Activated CD8-positive, alpha-beta memory T cell treated with anti-CD3 and anti-CD28 coated beads for 1 hour (primary cell): ENCODE measurements around the gene SPDYC.

Experiments
- DNase-seq, 2 donors: peaks; one replicate each; pipeline ENCODE4 v3.0.0-alpha.2; 2020; ENCODE audit warnings: low read depth in 1 of 2; ENCODE audit errors: extremely low read depth in 1 of 2

Gene SPDYC, protein sequence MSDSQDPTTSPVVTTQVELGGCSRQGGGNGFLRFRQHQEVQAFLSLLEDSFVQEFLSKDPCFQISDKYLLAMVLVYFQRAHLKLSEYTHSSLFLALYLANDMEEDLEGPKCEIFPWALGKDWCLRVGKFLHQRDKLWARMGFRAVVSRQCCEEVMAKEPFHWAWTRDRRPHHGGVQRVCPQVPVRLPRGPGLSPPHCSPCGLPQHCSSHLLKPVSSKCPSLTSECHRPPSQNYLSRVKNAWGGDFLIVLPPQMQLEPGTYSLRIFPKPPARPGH

DNA sequence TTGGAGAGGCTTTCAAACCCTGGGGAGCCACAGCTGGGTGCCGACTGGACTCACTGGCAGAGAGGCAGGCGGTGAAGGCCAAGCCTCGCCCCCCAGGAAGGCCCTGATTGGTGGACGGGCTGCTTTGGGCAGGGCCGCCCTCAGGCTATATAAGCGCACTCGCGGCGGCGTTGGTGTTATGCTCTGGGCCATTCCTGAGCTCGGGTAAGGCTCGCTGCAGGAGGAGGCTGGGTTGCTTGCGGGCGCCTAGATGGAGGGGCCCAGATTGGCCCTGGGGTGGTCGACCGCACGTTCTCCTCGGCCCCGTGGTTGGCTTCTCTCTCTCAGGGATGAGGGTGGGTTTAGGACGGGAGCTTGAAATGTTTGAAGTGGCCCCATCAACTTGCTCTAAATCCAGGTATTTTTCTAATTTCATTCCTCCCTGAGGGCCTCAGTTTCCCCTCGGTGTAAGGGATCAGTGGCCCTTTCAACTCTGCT, at the start of gene SPDYC:
Gene SPDYC (plus strand): TSS at position 176 of the 477 bp plus-strand sequence. CDS start 1,125 bp downstream, outside the sequence.
- no peak for DNase-seq

GRCh38 chr11:65120831-65121230, 49.2 kb upstream of the SPDYC start:
- DNase-seq: no peak

DNA sequence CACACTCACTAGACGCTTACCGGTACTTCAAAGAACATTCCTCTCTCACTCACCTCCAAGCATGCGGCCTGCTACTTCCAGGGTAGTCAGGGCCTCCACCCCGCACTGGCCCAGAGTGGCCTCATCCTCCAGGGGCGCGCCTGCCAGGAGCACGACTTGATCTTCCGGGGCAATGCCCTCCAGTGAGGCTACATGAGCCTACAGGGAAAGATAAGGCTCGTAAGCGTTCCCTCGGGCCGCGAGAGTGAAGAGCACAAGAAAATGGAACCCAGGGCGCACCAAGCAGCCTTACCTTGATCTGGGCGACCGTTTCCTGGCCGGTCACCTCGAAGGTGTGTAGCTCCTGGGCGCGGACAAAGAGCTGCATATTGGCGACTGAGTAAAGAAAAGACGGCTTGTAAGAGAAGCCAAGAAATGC, 48.6 kb upstream of the SPDYC start:
- no peak for DNase-seq

DNA sequence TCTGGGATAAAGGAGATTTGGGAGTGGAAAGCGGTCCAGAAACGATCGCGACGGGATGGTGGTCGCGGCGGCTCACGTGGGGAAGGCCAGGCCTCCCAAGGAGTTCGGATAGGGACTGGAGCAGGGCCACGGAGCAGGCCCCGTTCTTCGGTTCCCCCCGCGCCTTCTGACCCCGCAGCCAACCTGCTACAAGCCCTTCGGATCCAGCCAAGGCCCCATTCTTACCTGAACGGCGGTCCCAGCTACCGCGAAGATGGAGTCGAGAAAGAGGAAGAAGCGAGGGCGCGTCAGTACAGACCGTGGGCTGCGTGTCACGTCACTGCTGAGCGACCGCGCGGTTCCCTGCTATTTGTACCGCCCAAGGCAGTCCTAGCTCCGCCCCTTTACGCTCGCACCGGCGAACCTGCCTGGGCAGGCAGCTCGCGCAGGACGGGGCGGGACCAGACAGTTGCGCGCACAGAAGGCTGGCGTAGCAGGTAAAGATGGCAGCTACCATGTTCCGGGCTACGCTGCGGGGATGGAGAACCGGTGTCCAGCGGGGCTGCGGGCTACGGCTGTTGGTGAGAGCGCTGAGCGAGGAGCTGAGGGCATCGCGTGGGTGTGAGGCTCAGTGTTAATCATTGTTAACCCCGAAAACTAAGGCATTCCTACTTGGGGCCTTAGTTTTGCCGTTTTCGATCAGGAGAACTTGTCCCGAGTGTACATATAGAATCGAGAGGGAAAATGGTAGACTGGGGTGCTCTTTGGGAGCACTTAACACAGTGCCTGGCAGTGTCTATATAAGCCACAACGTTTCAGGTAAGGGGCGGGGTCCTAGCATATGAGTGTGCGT, 48.0 kb upstream of the SPDYC start, which contains the start of the genes FAU and MRPL49:
Gene FAU (minus strand): TSS at position 270 of the 832 bp plus-strand sequence. CDS start 321 bp downstream, outside the sequence.
Gene MRPL49 (plus strand): TSS at position 457 of the 832 bp plus-strand sequence. CDS start 26 bp downstream, at position 483.
- DNase-seq: peak; percentile 95 to 97

DNA sequence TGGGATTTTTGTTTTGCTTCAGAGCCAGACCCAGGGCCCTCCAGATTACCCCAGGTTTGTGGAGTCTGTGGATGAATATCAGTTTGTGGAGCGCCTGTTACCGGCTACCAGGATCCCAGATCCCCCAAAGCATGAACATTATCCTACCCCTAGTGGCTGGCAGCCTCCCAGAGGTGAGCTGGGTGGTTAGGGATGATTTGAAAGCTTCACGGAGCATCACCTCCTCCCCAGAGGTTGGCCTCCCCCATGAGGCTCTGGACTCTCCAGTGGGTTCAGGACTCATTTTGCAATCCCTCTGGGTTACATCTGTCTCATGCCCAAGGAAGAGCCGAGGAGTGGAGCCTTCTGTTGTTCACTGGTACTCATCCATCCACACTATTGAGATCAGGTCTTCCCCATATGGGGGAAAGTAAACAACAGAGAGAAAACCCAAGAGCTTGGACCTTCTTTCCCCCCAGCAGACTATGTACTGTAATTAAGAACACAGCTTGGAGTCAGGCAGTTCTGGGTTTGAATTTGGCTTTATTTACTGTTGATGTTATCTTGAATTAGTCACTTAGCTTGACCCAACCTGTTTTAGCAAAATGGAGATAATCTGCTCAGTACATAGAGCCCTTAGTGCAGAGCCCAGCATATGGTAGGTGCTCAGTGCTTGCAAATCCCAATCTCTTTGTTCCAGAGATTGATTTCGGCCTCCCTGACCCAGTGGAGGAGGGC, 45.4 kb upstream of the SPDYC start:
- no peak for DNase-seq

DNA sequence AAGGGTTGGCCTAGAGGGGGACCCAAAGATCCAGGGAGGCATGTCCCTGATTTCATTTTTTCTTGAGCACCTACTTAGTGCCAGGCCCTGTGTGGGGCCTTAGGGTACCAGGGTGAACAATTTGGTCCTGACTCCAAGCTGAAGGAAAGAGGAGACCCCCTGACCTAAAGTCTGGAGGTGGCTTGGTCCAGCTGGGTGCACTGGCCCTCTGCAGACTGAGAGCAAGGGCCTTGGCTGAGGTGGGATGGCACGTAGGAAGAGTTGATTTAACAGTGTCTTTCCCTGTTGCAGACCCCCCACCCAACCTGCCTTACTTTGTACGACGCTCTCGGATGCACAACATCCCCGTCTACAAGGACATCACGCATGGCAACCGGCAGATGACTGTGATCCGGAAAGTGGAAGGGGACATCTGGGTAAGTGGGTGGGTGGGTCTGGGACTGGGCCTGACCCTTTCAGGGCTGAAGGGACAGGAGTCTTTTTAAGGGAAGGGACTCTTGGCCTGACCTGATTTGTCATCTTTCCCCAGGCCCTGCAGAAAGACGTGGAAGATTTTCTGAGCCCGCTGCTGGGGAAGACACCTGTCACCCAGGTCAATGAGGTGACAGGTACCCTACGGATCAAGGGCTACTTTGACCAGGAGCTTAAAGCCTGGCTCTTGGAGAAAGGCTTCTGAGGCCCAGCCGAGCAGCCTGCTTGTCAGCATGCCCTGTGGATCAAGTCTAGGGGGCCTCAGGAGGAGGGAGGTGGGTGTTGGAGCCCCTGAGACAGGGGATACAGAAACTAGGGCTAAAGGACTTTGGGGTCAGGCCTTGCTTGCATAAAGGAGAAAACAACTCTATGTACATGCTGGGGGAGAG, 44.6 kb upstream of the SPDYC start:
- DNase-seq: no peak

DNA sequence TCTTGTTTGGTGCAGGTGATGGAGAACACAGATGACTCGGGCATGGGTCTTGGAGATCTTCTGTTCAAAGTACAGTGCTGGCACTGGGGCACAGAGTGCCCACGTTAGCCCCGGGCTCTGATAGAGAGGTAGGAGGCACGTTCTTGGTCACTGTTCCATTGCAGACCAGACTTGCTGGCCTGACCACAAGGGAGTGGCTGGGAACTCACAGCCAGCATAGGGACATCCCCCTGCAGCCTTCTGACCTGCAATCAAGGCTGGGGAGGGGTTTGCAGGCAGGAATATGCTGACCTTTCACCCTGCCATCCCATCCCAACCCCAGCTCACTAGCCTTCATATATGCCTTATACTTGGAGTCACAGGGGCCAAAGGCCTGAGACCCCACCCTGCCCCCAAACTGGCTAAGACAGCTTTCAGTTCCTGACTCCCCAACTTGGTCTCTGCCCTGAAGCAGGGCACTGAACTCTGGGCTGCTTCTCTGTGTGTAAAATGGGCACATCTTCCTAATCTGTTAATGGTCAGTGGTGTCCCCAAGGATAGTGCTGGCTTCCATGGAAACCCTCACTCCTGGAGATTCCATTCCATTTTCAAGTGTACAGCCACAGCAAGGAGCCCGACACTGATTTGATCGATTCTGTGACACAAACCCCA, 43.3 kb upstream of the SPDYC start:
- DNase-seq: no peak

GRCh38 chr11:65127473-65128181, 42.4 kb upstream of the SPDYC start:
- no peak for DNase-seq

DNA sequence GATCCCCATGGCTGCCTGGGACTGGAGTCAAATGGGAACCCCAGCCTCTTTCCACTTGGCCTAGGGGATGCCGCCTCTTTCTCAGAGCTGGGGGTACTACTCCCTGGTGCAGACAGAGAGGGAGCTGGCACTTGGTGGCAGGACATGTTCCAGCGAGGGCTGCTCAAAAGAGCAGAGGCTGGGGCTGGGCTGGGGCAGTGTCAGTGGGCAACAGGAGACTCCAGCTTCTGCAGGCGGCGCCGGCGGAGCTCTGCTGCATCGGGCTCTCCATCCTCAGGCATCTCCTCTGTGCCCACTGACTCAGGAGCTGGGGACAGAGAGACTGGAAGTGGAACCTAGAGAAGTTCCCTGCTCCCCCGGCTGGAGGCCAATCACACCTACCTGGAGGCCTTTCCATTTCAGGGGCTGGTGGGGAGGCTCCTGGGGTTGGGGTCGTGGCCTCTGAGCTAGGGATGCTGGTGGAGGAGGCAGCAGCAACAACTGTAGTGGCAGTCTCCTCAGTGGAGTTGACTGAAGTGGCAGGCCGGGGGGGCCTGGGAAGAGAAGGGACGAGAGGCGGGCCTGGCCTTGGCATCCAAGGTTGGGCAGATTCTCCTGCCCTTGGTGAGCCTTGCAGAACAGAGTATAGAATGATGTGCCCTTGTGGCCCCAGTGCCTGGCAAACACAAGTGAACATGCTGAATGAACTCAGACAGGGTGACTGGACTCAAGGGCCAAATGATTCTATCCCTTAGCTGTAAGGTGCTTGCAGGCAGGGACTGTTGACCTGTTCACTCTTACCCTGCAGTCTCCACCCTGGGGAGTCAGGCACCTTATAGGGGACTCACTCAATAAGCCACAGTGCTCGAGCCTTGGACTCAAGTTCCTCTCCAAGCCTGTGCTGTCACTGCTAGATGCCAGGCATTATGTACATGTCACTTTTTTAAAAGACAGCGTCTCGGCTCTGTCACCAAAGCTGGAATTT, 41.6 kb upstream of the SPDYC start:
- no peak for DNase-seq

DNA sequence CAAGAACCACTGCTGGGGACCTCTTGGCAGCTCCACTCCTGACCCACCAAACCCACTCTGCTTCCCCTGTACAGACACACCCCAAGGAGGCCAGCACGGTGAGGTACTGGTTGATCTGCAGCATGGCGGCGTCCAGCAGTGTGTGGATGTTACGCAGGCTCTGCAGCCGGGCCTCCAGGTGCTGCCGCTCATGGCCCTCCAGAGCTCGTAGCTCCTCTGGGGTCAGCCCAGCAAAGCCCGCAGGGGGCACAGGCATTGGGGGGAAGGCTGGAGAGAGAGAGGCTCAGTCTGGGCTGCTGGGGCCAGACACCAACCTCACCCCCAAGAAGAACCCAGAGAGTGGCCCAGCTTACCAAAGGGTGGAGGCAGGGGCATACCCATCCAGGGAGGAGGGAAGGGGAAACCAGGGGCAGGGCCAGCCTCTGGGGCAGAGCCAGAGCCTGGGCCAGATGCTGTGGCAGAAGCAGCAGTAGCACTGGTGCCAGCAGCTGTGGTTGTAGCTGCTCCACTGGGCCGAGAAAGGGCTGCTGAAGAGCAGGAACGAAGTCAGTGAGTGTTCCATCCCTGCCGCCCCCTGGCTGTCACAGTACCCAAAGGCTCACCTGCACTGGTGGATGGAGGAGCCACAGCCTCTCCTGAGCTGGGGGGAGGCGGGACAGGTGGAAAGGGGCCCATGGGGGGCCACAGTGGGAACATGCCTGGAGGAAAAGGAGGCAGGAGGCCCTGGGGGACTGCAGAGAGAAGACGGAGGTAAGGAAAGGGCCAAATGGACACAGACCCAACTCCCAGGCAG, 40.2 kb upstream of the SPDYC start:
- no peak for DNase-seq

GRCh38 chr11:65130631-65131416, 39.2 kb upstream of the SPDYC start:
- no peak for DNase-seq

DNA sequence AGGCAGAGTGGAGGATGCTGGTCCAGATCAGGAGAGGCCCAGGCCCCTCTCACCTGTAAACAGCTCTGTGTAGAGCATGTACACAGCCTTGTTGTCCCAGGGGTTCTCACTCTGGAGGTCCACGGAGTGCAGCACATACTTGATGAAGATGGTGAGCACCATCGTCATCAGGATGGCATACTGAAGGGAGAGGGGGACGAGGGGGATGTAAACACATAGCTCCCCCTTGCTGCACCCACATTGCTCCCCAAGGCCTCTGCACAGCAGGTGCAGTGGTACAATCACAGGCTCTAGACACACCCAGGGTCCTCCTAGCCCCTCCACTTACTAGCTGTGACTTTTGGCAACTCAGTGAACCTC, 38.6 kb upstream of the SPDYC start:
- no peak for DNase-seq

DNA sequence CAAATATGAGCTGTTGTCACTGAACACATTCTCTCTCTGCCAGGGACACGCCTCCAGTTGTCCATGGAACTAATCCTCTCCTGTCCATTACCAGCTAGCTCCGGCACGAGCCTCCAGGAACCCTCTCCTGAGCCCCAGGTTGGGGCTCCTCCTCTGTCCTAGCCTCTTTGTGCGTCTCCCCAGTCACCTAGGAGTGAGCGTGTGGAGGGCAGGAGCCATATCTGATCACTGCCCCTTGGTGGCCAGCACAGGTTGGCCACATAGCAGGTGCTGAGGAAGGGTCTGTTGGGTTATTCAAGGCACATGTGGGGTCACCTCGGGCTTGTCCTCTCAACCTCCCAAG, 38.2 kb upstream of the SPDYC start:
- DNase-seq: no peak

DNA sequence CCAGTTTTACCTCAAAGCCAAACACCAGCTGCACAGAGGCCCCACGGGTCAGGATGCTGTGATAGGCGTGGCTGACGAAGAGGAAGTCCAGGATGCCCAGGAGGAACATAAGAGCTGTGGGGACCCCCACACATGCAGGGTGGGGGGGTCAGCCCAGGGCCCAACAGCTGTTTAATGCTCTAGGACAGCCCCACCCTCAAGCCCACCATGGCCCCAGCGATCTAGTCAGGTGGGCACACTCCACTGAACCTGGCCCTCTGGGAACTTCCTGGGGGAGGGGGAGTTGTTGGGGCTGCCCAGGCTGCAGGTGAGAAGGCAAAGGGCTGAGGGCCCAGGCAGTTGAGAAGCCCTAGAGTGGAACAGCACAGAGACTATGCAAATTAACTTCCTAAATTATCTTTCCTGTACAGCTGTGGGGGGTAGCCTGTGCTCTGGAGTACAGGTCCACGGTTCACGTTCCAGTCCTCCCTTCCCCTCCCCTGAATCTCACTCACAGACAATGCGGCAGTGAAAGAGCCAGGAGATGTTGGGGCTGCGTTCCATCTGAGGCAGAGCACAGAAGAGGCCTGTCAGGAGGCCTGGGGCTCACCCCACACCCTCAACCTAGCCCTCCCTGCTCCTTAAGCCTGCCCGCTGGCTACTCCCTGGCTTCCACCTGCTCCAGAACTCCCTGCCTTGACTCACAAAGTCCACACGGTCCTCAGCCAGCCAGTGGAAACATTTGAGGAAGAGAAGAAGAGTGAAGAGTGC, 37.6 kb upstream of the SPDYC start:
- DNase-seq: no peak

DNA sequence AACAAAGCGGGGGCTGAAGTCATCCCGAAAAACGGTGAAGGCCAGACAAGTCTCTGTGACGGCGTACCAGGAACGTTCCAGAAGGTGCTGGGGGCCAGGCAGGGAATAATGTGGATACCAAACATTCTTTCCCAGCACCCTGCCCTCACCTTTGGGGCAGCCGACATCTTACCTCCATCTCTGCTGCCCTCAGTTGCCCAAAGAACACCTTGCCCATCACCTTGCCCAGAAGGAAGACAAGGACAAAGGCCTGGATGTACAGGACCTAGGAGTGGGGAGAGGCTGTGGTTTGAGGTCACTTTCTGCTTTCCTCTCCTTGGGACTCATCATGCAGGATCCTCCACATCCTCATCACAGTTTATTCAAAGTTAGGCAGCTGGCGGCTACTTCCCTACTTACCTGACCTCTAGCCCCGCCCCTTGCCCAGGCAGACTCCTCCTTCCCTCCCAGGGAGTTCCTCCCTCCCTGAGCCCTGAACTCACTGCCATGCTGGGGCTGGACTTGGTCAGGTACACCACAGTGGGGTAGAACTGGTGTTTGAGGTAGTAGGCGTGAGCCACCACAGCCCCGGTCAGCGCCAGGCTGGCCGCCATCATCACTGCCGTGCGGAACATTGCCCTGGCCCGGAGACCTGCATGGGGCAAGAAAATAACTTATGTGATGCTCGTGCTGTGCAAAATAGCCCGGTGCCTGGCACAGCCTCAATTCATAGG, 36.9 kb upstream of the SPDYC start:
- no peak for DNase-seq
